Caco-2 (cell line): ENCODE results near the gene SERPINA12. TPM values are rescaled to one million over a fixed set of nuclear protein-coding genes. Genes with fewer than 3 reads are reported as not detected.

Experiments
- BruUV-seq: library from RNA; stranded (reverse); fragments of 400-500 nt; replicated peaks from 2 replicates; lab custom pipeline; 2021; lab: Mats Ljungman, UMichigan
- CTCF ChIA-PET: fragments of 300-600 bp; sonication (Branson Sonifier 250); formaldehyde crosslinking; loops from one replicate; lab custom pipeline; 2022; ENCODE audit warnings: antibody characterized with exemption; lab: Charles Lee
- POLR2A ChIA-PET: fragments of 300-600 bp; sonication (Branson Sonifier 250); formaldehyde crosslinking; loops from one replicate; lab custom pipeline; 2022; ENCODE audit warnings: antibody characterized with exemption; lab: Charles Lee
- DNase-seq, 2 experiments: peaks; one replicate each; pipeline versions ENCODE4 v3.0.0 to v3.0.0-alpha.2; 2020 to 2022
- H3K27me3 ChIP-seq: replicated peaks from 2 replicates; pipeline ENCODE4 v1.6.0; 2011; ENCODE audit warnings: low read length; ENCODE audit not compliant: control insufficient read depth, insufficient read depth
- H3K36me3 ChIP-seq: 2 replicates; pipeline ENCODE4 v1.5.1; 2011; ENCODE audit warnings: low read length; ENCODE audit not compliant: control insufficient read depth, insufficient read depth
- H3K4me1 ChIP-seq: fragments of 250-450 bp; sonication (Bioruptor Pico); 2 replicates; pipeline ENCODE4 v1.5.1; 2020; ENCODE audit warnings: mild to moderate bottlenecking
- H3K4me3 ChIP-seq: 2 replicates; pipeline ENCODE4 v1.5.1; 2011; ENCODE audit warnings: low read depth, mild to moderate bottlenecking, control low read depth, low read length
- H3K9me3 ChIP-seq: fragments of 250-450 bp; sonication (Bioruptor Pico); 2 replicates; pipeline ENCODE4 v1.5.1; 2020; ENCODE audit warnings: mild to moderate bottlenecking, moderate library complexity
- H3K27ac Mint-ChIP-seq: one replicate; pipeline ENCODE4 v1.8.0; 2022; ENCODE audit warnings: mixed read lengths; ENCODE audit not compliant: unreplicated experiment
- H3K27me3 Mint-ChIP-seq: one replicate; pipeline ENCODE4 v1.8.0; 2022; ENCODE audit warnings: mixed read lengths; ENCODE audit not compliant: insufficient read depth, unreplicated experiment
- H3K36me3 Mint-ChIP-seq: one replicate; pipeline ENCODE4 v1.8.0; 2022; ENCODE audit warnings: mild to moderate bottlenecking, mixed read lengths; ENCODE audit not compliant: insufficient read depth, unreplicated experiment
- H3K4me1 Mint-ChIP-seq: one replicate; pipeline ENCODE4 v1.8.0; 2022; ENCODE audit warnings: low read depth, mixed read lengths; ENCODE audit not compliant: unreplicated experiment
- H3K4me3 Mint-ChIP-seq: one replicate; pipeline ENCODE4 v1.8.0; 2022; ENCODE audit warnings: mild to moderate bottlenecking, moderate library complexity, mixed read lengths; ENCODE audit not compliant: unreplicated experiment
- H3K9me3 Mint-ChIP-seq: one replicate; pipeline ENCODE4 v1.8.0; 2022; ENCODE audit warnings: mixed read lengths; ENCODE audit not compliant: unreplicated experiment
- intact Hi-C: fragments of 100-400 bp; cut with micrococcal nuclease; formaldehyde crosslinking; loops from one replicate; pipeline ENCODE4 v1.10.0; 2022; ENCODE audit not compliant: unreplicated experiment
- total RNA-seq: library from RNA; stranded (reverse); gene quantifications from 2 replicates; pipeline ENCODE4 v1.2.3, GENCODE V29; 2022
- TF ChIP-seq, protein P1 (sequence below), 2 experiments: fragments of 200-600 bp in 1 of 2; IDR thresholded peaks; 1 replicate in 1 of 2; 2 replicates in 1 of 2; pipeline versions ENCODE4 v1.5.1 to v1.8.0; 2011 to 2022; ENCODE audit warnings: antibody characterized with exemption in 1 of 2, control low read depth in 1 of 2, inconsistent platforms in 1 of 2, low read depth in 1 of 2, low read length in 1 of 2, mild to moderate bottlenecking in 1 of 2, moderate library complexity in 1 of 2; ENCODE audit not compliant: insufficient read depth in 1 of 2, severe bottlenecking in 1 of 2, unreplicated experiment in 1 of 2

SERPINA12 gene
- total RNA-seq, 1 experiment from 2014 or later: not detected

DNA sequence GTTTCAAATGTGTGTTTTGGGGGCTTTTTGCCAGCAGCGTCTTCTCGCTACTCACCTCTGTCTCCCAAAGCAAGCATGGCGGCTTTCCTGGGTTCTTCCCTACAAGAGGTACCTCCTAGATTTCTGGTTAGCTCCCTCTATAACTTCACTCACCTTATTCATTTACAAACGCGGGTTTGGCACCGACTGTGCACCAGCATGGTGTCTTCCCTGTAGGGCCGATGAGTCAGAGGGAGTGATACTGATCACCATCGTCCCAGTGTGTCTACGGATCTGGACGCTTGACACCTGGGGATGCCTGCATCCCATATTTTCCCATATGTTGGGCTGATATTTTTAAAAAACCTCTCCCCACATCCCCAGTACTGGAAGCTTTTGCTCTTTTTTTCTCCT lies 8.0 kb upstream of the SERPINA12 start:
- no peaks in the 10 kb centered on the region for H3K9me3 ChIP-seq
- intact Hi-C loops: no loop called here
- no TSS peak for BruUV-seq
- Mint-ChIP-seq H3K9me3 (peaks cover 17% of the 10 kb centered on the region), H3K36me3 (no peaks in the 10 kb centered on the region), H3K27ac (no peak overlapping the region), H3K27me3 (no peaks in the 10 kb centered on the region), H3K4me3 (no peak overlapping the region), H3K4me1 (peaks cover 5% of the 10 kb centered on the region)
- no peak for DNase-seq
- TF ChIP-seq, protein P1, sequence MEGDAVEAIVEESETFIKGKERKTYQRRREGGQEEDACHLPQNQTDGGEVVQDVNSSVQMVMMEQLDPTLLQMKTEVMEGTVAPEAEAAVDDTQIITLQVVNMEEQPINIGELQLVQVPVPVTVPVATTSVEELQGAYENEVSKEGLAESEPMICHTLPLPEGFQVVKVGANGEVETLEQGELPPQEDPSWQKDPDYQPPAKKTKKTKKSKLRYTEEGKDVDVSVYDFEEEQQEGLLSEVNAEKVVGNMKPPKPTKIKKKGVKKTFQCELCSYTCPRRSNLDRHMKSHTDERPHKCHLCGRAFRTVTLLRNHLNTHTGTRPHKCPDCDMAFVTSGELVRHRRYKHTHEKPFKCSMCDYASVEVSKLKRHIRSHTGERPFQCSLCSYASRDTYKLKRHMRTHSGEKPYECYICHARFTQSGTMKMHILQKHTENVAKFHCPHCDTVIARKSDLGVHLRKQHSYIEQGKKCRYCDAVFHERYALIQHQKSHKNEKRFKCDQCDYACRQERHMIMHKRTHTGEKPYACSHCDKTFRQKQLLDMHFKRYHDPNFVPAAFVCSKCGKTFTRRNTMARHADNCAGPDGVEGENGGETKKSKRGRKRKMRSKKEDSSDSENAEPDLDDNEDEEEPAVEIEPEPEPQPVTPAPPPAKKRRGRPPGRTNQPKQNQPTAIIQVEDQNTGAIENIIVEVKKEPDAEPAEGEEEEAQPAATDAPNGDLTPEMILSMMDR (IDR thresholded peaks at IDR 0.05; ENCODE audit: insufficient read depth in 1 of 2, low read depth in 1 of 2, low read length in 1 of 2, severe bottlenecking in 1 of 2, unreplicated experiment in 1 of 2): no peak
- no peak overlapping the region for H3K4me3 ChIP-seq
- H3K27me3 ChIP-seq: no peaks in the 10 kb centered on the region
- H3K4me1 ChIP-seq: peaks cover 2% of the 10 kb centered on the region; the same call in 1 of the 2 replicates
- no peaks in the 10 kb centered on the region for H3K36me3 ChIP-seq
- POLR2A ChIA-PET: no interaction called here
- CTCF ChIA-PET: no interaction called here

DNA sequence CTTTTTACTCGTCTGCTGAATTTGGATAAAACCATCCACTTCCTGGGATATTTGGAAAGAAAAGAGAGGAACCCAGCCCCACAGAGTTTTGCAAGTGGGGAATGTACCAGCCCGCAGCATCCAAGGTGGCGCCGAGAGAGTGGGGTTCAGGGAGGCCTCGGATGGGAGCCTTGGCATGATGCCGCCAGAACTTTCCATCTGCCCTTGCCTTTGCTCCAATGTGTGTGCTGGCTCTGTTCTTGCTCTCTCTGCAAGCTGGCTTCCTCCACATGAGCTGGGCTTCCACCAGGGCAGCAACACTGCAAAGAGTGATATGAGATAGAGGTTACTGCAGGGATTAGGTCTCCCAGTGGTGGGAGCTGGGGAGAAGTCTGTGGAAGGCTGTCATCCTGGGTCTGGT lies 6.6 kb upstream of the SERPINA12 start:
- peaks cover 17% of the 10 kb centered on the region for H3K9me3 Mint-ChIP-seq
- H3K27ac Mint-ChIP-seq: no peak overlapping the region
- Histone ChIP-seq H3K36me3 (no peaks in the 10 kb centered on the region), H3K9me3 (no peaks in the 10 kb centered on the region), H3K4me3 (no peak overlapping the region), H3K4me1 (no peaks in the 10 kb centered on the region), H3K27me3 (no peaks in the 10 kb centered on the region)
- TF ChIP-seq, protein P1 (IDR thresholded peaks at IDR 0.05; ENCODE audit: insufficient read depth in 1 of 2, low read depth in 1 of 2, low read length in 1 of 2, severe bottlenecking in 1 of 2, unreplicated experiment in 1 of 2): no peak
- intact Hi-C loops: no loop called here
- H3K36me3 Mint-ChIP-seq: no peaks in the 10 kb centered on the region
- DNase-seq: no peak
- H3K4me3 Mint-ChIP-seq: no peak overlapping the region
- no peaks in the 10 kb centered on the region for H3K27me3 Mint-ChIP-seq
- CTCF ChIA-PET: no interaction called here
- no TSS peak for BruUV-seq
- H3K4me1 Mint-ChIP-seq: peaks cover 5% of the 10 kb centered on the region
- POLR2A ChIA-PET: no interaction called here

GRCh38 chr14:94515426-94515825 lies 6.2 kb upstream of the SERPINA12 start:
- Histone ChIP-seq H3K27me3 (no peaks in the 10 kb centered on the region), H3K4me3 (no peak overlapping the region), H3K9me3 (no peaks in the 10 kb centered on the region), H3K4me1 (no peaks in the 10 kb centered on the region), H3K36me3 (no peaks in the 10 kb centered on the region)
- intact Hi-C loops: no loop called here
- no peak for DNase-seq
- Mint-ChIP-seq H3K27me3 (no peaks in the 10 kb centered on the region), H3K4me3 (no peak overlapping the region), H3K27ac (no peak overlapping the region), H3K36me3 (no peaks in the 10 kb centered on the region), H3K4me1 (peaks cover 5% of the 10 kb centered on the region), H3K9me3 (peaks cover 17% of the 10 kb centered on the region)
- BruUV-seq: no TSS peak
- ChIA-PET CTCF (interaction anchor here (0.6 kb wide), 1 partner anchor 13 kb away, joined by 3 read pairs; no protein-coding TSS in a partner anchor), POLR2A (no interaction called here)
- TF ChIP-seq, protein P1 (IDR thresholded peaks at IDR 0.05; ENCODE audit: insufficient read depth in 1 of 2, low read depth in 1 of 2, low read length in 1 of 2, severe bottlenecking in 1 of 2, unreplicated experiment in 1 of 2): no peak
